KG1 (cell line): ENCODE results near the gene SOD1.
A peak's percentile ranks its signal among the peaks of the same experiment; 100 is the strongest.
"Not testable (repeated sequence)": the region's sequence is repeated elsewhere in the genome, so short reads cannot be mapped to it uniquely, and the experiment has no call there.

Experiments used
- DNase-seq: peaks from one replicate; lab custom pipeline; 2025; lab: John Stamatoyannopoulos, UW

The SOD1 gene

DNA sequence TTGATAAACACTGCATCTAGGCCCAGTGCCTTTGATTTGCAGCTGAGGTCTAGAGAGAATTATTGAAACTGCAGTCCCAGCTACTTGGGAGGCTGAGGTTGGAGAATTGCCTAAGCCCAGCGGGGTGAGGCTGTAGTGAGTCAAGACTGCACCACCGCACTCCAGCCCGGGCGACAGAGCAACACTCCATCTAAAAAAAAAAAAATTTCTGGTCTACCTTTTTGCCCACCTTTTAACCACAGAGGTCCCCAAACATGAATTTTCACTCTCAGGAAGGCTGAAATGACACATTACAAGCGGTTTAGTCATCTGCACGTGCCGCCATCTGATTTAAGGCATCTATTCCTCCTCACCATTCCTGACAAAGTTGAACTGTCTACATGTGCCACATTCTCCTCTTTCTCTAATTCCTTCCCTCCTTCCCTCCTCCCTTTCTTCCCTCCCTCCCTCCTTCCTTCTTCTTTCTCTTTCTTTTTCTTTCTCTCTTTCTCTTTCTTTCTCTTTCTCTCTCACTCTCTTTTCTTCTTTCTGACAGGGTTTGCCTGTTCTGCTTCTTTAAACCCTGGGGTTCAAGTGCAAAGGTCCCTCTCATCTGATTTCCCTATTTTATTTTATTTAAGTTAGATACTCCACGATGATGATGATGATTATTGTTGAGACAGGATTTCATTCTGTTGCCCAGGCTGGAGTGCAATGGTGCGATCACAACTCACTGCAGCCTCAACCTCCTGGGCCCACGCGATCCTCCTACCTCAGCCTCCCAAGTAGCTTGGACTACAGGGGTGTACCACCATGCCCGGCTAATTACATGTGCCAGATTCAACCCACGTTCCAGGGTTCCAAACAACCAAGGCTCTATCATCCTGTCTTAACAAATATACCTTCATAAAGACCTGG is 3.0 kb upstream of the SOD1 start:
- no peak for DNase-seq

DNA sequence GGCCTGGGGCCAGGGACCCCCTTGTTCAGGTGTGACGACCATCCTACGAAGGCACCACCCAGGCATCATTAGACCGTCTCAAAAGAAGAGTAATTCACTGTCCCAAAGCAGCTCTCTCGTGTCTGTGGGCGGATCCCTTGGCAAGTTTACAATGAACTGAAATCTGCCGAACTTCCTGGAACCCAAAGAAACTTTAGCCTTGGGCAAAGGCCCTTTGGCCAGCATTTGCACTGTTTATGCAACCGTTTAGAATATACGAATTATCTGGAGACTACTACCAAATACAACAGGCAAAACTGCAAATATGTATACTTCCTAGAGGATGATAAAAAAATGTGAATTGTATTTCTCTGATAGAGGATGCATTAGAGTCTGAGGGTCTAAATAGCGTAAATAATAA is 1.4 kb upstream of the SOD1 start:
- DNase-seq: no peak

DNA sequence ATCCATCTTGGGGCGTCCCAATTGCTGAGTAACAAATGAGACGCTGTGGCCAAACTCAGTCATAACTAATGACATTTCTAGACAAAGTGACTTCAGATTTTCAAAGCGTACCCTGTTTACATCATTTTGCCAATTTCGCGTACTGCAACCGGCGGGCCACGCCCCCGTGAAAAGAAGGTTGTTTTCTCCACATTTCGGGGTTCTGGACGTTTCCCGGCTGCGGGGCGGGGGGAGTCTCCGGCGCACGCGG is 282 bp upstream of the SOD1 start:
- DNase-seq: no peak

DNA sequence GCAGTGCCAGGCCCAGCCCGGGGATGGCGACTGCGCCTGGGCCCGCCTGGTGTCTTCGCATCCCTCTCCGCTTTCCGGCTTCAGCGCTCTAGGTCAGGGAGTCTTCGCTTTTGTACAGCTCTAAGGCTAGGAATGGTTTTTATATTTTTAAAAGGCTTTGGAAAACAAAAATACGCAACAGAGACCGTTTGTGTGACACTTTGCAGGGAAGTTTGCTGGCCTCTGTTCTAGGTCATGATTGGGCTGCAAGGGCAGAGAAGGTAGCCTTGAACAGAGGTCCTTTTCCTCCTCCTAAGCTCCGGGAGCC is 719 bp downstream of the SOD1 start:
- no peak for DNase-seq

DNA sequence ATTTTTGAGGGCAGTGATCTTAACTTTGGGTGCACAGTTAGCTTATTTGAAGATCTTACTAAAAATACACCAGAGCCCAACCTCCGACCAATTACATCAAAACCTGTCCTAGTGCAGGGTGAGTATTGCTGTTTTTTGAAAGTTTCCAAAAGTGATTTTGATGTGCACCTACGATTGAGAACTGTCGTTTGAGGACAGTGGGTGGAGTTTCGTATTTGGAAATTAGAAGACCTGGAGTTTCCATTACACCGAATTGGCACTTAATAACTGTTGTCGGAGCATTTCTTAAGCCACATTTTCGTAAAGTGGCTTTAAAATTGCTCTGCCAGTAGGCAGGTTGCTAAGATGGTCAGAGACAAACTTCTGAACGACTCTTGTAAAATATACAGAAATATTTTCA is 1.1 kb downstream of the SOD1 start:
- peak; percentile 32 for DNase-seq

DNA sequence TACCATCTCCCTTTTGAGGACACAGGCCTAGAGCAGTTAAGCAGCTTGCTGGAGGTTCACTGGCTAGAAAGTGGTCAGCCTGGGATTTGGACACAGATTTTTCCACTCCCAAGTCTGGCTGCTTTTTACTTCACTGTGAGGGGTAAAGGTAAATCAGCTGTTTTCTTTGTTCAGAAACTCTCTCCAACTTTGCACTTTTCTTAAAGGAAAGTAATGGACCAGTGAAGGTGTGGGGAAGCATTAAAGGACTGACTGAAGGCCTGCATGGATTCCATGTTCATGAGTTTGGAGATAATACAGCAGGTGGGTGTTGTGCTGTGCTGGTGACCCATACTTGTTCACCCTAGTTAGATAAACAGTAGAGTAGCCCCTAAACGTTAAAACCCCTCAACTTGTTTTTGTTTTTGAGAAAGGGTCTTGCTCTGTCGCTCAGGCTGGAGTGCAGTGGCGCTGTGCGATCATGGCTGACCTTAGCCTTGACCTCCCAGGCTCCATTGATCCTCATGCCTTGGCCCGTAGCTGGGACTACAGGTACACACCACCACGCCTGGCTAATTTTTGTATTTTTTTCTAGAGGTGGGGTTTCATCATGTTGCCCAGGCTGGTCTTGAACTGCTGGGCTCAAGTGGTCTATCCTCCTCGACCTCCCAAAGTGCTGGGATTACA is 4.2 kb downstream of the SOD1 start:
- no peak for DNase-seq

DNA sequence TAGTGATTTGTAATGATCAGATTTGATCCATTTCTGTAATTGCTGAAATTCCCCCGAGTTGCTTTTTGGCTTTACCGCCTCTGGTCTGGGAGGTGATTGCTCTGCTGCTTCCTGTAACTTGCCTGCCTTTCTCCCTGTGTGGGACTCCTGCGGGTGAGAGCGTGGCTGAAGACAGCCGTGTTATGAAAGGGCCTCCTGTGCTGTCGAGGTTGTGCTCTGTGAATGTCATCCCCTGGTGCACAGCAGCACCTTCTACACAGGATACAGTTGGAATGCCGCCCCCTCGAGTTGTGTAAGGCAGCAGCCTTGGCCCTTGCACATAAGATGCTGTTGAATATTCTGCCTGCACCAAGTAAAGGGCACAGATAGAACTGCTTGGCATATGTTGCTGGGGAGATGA is 5.9 kb downstream of the SOD1 start:
- no peak for DNase-seq

DNA sequence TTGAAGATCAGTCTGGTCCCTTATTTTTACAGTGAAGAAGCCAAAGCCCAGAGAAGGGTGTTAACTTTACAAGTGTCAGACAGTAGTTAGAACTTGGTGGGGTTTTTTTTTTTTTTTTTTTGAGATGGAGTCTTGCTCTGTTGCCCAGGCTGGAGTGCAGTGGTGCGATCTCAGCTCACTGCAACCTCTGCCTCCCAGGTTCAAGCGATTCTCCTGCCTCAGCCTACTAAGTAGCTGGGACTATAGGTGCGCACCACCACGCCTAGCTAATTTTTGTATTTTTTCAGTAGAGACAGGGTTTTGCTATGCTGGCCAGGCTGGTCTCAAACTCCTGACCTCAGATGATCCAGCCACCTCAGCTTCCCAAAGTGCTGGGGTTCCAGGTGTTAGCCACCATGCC is 6.4 kb downstream of the SOD1 start:
- DNase-seq: not testable (repeated sequence)

DNA sequence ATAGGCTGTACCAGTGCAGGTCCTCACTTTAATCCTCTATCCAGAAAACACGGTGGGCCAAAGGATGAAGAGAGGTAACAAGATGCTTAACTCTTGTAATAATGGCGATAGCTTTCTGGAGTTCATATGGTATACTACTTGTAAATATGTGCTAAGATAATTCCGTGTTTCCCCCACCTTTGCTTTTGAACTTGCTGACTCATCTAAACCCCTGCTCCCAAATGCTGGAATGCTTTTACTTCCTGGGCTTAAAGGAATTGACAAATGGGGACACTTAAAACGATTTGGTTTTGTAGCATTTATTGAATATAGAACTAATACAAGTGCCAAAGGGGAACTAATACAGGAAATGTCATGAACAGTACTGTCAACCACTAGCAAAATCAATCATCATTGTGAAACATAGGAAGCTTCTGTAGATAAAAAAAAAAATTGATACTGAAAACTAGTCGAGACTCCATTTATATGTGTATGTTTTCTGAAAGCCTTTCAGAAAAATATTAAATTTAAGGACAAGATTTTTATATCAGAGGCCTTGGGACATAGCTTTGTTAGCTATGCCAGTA is 7.0 kb downstream of the SOD1 start:
- DNase-seq: no peak

DNA sequence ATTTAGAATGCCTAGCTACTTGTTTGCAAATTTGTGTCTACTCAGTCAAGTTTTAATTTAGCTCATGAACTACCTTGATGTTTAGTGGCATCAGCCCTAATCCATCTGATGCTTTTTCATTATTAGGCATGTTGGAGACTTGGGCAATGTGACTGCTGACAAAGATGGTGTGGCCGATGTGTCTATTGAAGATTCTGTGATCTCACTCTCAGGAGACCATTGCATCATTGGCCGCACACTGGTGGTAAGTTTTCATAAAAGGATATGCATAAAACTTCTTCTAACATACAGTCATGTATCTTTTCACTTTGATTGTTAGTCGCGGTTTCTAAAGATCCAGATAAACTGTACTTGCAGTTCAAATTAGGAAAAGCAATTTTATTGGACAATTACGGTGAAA is 7.6 kb downstream of the SOD1 start:
- no peak for DNase-seq

DNA sequence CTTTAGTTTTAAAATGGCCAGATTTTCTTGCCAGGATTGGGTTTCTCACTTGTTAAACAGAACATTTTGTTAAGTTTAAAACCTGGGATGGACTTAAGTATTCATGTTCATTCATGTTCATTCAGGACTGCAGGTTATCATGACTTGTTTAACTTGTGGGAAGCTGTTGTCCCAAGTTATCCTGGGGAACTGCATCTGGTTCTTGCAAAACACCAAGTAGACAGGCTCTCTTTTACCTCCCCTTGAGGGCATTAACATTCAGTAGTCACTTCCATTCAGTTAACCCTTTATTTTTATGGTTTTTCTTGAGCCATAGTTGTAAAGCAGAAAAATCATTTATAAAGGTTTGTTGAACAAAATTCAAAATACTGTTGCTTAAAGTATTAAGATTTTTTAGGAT is 8.1 kb downstream of the SOD1 start:
- no peak for DNase-seq

DNA sequence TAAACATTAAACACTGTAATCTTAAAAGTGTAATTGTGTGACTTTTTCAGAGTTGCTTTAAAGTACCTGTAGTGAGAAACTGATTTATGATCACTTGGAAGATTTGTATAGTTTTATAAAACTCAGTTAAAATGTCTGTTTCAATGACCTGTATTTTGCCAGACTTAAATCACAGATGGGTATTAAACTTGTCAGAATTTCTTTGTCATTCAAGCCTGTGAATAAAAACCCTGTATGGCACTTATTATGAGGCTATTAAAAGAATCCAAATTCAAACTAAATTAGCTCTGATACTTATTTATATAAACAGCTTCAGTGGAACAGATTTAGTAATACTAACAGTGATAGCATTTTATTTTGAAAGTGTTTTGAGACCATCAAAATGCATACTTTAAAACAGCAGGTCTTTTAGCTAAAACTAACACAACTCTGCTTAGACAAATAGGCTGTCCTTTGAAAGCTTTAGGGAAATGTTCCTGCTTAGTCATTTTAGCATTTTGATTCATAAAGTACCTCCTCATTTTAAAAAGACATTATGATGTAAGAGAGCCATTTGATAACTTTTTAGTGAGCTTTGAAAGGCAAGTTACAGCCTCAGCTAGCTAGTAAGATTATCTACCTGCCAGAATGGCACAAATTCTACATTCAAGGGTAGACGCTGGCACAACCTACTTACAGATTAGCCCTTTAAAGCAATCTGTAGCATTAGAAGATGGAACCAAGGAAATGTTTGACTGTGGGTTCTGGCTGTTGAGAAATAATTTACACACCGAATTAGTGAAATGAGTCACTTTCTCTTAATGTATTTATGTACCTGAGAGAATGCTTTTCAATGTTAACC is 9.4 kb downstream of the SOD1 start:
- DNase-seq: no peak

DNA sequence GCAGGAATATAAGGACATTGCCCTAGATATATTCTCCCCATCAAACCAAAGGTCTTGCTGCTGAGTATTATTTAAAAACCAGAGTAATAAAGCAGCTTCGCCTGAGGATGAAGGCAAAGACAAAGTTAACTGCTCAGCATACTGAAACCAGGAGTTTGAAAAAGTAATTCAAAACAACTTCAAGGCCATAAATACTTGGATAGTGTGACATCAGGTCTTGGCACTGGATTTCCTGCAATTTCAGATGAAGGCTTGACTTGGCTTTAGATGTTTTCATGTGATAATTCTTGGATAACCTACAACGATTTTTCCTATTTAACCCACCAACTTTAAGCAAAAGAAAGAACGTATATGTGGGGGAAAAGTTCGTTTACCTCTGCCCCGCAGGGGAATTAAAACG is 10.6 kb downstream of the SOD1 start:
- DNase-seq: no peak

DNA sequence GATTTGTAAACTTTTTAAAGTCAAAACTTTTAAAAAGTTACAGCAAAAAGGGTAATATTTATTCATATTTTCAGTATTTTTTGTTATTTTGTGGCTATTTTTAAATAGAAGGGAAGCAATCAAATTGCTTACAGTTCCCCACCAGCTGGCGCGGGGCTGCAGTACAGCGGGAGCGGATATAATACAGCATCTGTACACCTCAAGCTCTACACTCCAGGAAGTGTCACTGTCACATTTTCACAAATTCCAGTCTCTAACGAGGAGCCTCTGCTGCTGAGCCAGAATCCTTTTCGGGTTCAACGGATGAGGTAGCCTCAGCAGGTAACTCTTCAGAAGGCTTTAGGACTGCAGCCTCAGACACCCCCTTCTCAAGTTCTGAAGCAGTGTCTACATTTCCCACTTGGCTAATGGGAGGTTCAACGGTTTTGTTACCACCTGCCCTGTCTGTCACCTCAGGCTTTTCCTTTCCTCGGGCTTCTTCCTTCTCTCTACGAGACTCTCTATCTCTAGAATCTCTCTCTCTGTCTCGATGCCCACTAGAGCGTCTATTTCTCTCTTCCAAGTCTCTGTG is 11.7 kb downstream of the SOD1 start:
- no peak for DNase-seq

DNA sequence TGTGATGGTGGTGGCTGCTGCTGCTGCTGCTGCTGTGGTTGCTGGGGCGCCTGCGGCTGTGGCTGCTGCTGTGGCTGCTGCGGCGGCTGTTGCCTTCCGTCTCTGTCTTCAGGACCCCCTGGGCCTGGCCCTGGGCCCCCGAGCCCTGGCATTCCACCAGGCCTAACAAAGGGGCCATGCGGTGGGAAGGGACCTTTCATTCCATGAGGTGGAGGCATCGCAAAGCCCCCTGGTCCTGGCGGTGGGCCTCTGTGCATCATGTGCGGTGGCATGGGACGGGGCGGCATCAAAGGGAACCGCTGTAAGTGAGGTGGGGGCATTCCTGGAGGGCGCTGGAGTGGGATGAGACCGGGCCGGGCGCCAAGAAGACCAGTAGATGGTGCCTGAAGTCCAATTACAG is 12.4 kb downstream of the SOD1 start:
- DNase-seq: no peak

DNA sequence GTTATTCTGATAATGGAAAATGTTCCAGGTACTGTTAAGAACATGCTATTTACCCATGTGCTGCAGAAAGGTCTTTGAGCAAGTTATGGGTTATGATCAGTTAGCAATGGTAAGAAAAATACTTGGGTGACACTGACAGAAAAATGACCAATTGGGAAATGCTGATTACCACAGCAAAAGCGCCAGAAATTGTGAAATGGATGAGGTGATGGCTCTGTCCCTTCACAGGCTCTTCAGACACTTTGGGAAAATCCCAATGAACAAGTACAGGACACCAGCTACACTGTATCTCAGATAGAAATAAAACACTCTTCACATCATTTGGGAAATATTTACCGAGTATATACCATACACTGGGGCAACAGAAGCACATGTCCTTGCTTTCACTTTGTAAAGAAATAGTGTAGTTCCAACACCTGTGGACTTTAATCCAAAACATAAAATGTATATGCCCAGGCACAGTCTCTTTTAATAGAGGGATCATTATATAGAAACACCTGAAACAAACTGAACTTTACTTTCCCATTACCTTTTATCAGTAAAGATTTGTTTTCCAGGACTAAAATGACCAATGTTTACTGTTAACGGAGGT is 13.9 kb downstream of the SOD1 start:
- DNase-seq: no peak

DNA sequence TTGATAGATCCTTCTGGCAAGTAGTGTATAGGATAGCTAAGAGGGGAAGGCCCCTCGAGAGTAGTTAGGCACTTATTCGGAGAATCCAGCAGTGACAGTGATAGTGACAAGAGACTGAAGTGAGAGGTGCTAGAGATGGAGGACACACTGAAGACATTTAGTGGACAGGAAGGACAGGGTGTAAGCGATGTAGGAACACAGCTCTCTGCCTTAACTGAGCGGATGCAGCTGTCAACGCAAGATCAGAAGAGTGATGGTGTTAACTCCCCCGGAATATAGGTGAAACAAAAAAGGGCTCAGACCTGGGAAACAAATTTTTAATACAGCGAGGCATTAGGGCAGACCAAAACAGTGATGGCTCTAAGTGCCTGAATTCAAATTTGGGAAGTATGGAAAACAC is 15.8 kb downstream of the SOD1 start:
- DNase-seq: no peak

DNA sequence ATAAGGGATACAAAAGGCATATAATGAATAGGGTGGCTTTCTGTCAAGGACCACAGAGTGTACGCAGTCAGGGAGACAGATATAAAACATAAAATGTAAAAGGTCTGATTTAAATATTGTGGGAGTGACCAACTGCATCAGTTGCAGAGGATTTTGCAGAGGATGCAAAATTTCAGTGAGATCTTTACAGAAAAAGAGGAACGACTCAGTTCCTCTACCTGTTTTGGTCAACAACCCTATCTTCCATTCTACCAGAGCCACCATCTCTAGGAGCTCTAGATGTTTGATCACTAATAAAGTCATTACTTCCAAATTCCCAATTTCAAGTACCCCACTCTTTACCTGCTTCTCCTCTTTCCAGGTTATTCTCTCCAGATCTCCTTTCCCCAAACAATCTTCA is 16.5 kb downstream of the SOD1 start:
- no peak for DNase-seq

DNA sequence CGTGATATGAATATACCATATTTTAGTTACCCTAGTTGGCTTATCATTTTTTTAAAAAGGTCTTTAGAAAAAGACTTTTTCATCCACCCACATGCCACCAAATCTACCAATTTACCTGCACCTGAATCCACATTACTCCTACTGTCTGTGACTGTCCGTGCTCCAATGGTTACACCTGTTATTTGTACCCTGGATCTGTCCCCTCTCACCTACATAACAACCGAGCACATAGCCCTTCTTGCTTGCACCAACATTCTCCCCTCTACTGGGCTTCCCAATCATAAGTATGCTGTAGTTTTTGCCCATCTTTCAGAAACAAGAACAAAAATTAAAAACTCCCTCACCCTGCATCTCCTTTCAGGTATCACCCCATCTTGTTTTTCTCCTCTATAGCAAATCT is 17.6 kb downstream of the SOD1 start:
- DNase-seq: no peak

DNA sequence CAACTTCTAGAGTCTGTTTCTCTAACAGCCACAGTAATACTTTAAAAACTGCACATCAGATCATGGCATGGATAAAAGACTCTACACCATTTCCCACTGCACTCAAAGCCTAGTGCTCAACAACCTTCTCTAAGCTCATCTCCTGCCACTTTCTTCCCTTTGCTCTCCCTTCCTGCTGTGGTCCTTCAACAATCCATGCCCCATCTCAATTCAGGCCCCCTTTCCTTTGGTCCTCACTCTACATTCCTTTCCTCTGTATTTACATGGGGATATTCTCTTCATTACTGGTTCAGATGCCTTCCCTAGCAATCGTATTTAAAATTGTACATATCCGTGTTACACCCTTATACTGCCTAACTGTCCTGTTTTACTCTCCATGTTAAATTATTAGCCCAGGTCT is 19.0 kb downstream of the SOD1 start:
- no peak for DNase-seq

DNA sequence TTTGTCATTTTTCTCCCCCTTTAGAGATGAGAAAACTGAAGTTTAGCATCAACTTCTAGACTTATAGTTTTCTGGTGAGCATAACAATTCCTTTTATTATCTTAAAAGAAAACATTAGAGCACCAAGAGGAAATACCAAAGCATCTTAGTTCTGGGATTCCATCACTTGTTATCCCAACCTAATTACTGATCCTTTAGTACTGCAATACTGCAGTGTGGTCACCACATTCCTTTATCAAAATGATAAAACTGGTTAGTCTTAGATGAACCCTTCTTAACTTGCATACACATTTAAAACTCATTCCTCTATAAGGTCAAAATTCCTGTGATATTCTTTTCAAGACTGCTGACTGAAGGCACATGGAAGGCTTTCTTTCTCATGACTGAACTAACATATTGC is 23.1 kb downstream of the SOD1 start:
- no peak for DNase-seq

DNA sequence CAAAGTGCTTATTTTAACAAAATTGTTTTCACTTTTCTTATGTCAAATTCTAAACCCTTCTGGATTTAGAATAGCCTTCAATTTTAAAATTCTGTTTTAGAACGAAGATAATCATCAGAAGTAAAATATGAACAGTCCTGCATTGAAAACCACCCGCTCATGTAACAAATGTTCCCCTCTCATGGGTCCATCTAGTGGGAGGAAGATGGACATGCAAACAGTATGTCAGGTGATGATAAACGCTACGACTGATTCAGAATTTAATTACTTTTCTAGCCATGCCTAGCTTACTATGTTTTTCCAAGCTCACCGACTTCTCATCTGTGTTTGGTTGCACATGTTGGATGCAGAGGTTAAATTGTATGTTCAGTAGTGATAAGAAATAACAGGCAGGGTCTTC is 23.5 kb downstream of the SOD1 start:
- DNase-seq: no peak
